ENCODE measurements around the gene HSPB2.

DNA sequence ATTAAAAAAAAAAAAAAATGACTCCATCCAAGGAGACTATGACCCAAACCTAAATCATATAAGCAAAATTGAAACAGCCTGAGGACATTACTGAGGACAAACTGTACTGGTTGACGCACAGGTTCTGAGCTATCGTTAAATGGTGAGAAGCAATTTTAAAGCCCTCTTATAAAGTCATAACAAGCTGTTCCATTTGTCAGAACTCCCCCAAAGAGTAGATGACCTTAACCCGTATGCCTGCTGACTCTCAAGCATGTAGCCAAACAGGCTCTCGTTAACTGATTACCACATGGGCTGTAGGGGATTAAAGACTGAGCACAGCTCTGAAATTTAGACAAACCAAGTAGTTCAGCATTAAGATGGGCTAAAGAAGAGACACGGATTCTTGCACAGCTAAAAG, 3.2 kb upstream of the HSPB2 start:
- TF ChIP-seq SP1 (IDR thresholded peaks at IDR 0.05) (no peak), FOXK2 (IDR thresholded peaks at IDR 0.05) (no peak), SUZ12 (IDR thresholded peaks at IDR 0.05) (no peak), BHLHE40 (IDR thresholded peaks at IDR 0.05; ENCODE audit: borderline replicate concordance) (no peak), NFRKB (IDR thresholded peaks at IDR 0.05) (no peak), FOXM1 (IDR thresholded peaks at IDR 0.05; ENCODE audit: borderline replicate concordance) (no peak), HDGF (IDR thresholded peaks at IDR 0.05; ENCODE audit: borderline replicate concordance) (no peak), TARDBP (IDR thresholded peaks at IDR 0.05) (no peak), ARNT (IDR thresholded peaks at IDR 0.05) (no peak), ELF4 (IDR thresholded peaks at IDR 0.05) (no peak)
- TF ChIP-seq, protein P1, sequence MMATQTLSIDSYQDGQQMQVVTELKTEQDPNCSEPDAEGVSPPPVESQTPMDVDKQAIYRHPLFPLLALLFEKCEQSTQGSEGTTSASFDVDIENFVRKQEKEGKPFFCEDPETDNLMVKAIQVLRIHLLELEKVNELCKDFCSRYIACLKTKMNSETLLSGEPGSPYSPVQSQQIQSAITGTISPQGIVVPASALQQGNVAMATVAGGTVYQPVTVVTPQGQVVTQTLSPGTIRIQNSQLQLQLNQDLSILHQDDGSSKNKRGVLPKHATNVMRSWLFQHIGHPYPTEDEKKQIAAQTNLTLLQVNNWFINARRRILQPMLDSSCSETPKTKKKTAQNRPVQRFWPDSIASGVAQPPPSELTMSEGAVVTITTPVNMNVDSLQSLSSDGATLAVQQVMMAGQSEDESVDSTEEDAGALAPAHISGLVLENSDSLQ (IDR thresholded peaks at IDR 0.05): no peak

Data from HEK293T (cell line).